Measurements from ENCODE around the gene DAB2IP. TPM values are rescaled to one million over a fixed set of nuclear protein-coding genes. Genes with fewer than 3 reads are reported as not detected.

The DAB2IP gene
- polyA plus RNA-seq, 1 donor (not counting 4 experiments of a cell fraction or from before 2014, with no cell fraction given) = 28.6 TPM

DNA sequence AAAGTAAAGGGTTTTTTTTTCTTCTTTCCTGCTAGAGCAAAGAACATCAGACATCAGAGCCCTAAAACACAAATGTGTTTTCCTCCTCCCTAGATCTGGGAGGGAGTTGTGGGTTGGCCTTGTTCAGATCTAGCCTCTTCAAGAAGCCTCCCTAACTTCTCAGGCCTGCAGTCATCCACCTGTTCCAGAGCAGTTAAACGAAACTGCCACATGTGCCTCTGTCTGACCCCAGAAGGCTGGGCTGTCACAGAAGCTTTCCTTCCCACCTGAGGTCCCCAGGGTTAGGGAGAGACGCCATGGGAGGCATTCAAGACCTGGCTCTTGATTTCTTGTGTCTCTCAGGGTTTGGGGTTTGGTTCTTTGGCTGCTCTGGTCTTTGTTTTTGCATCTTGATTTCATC is 87.0 kb downstream of the DAB2IP start:
- H3K27me3 ChIP-seq (ENCODE audit: control insufficient read depth, extremely low read depth, insufficient read depth, low read length) = no peaks in the 10 kb centered on the region
- H3K9me3 ChIP-seq (ENCODE audit: control insufficient read depth, low read depth, low read length) = no peaks in the 10 kb centered on the region
- FAIRE-seq = no peak
- H3K79me2 ChIP-seq (ENCODE audit: control insufficient read depth, insufficient read depth, low read length) = peaks cover 70% of the 10 kb centered on the region
- no peak overlapping the region for H3K27ac ChIP-seq (ENCODE audit: control insufficient read depth, insufficient read depth, low read length)
- H3K4me1 ChIP-seq (ENCODE audit: control insufficient read depth, extremely low read depth, insufficient read depth, low read length) = peaks cover 35% of the 10 kb centered on the region
- DNase-seq (ENCODE audit: low read depth, low spot score) = no peak
- TF ChIP-seq EZH2 (IDR thresholded peaks at IDR 0.05; ENCODE audit: low read length) = no peak
- TF ChIP-seq, protein P1, sequence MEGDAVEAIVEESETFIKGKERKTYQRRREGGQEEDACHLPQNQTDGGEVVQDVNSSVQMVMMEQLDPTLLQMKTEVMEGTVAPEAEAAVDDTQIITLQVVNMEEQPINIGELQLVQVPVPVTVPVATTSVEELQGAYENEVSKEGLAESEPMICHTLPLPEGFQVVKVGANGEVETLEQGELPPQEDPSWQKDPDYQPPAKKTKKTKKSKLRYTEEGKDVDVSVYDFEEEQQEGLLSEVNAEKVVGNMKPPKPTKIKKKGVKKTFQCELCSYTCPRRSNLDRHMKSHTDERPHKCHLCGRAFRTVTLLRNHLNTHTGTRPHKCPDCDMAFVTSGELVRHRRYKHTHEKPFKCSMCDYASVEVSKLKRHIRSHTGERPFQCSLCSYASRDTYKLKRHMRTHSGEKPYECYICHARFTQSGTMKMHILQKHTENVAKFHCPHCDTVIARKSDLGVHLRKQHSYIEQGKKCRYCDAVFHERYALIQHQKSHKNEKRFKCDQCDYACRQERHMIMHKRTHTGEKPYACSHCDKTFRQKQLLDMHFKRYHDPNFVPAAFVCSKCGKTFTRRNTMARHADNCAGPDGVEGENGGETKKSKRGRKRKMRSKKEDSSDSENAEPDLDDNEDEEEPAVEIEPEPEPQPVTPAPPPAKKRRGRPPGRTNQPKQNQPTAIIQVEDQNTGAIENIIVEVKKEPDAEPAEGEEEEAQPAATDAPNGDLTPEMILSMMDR (optimal IDR thresholded peaks at IDR 0.05 in 1 of 3, IDR thresholded peaks at IDR 0.05 in 1 of 3, conservative IDR thresholded peaks at IDR 0.05 in 1 of 3; ENCODE audit: extremely low read depth in 1 of 3, insufficient read depth in 2 of 3, low read length in 3 of 3) = no peak
- H2AFZ ChIP-seq (ENCODE audit: control insufficient read depth, low read length) = no peak overlapping the region
- H3K4me2 ChIP-seq (ENCODE audit: control insufficient read depth, extremely low read depth, insufficient read depth, low read depth, low read length) = no peak overlapping the region
- H3K9ac ChIP-seq (ENCODE audit: control insufficient read depth, extremely low read depth, insufficient read depth, low read length) = no peak overlapping the region
- peaks cover 0 to 9% of the 10 kb centered on the region in 2 experiments for H3K36me3 ChIP-seq (ENCODE audit: control insufficient read depth in 2 of 2, extremely low read depth in 1 of 2, insufficient read depth in 2 of 2, low read length in 2 of 2)
- peaks cover 2% of the 10 kb centered on the region for H3K9me1 ChIP-seq (ENCODE audit: control insufficient read depth, extremely low read depth, insufficient read depth, low read length)
- H4K20me1 ChIP-seq (ENCODE audit: control insufficient read depth, extremely low read depth, insufficient read depth, low read length) = peaks cover 15% of the 10 kb centered on the region
- dilution Hi-C loops (cut with MboI; ENCODE audit: extremely low pct_ligation_motif_present, low sequenced_read_pairs) = no loop called here
- H3K4me3 ChIP-seq (ENCODE audit: control insufficient read depth in 2 of 3, extremely low read depth in 1 of 3, insufficient read depth in 2 of 3, low read depth in 1 of 3, low read length in 3 of 3) = no peak overlapping the region

DNA sequence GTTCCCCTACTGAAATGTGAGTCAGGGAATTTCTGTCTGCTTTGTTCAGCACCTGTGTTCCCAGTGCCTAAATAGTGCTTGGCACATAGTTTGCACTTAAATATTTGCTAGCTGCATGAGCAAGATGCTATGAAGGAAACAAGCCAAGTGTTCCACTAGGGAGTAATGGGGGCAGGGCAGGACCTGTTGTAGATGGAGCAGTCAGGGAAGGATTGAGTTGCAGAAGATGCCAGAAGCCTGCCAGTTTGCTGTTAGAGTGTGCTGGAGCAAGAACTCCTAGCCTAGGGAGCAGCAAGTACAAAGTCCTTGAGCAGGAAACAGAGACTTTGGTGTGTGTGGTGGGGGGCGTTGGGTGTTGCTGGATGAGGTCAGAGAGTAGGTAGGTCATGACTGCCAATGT is 87.5 kb downstream of the DAB2IP start:
- Histone ChIP-seq H3K27me3 (ENCODE audit: control insufficient read depth, extremely low read depth, insufficient read depth, low read length) (no peaks in the 10 kb centered on the region), H3K4me2 (ENCODE audit: control insufficient read depth, extremely low read depth, insufficient read depth, low read depth, low read length) (no peak overlapping the region), H3K27ac (ENCODE audit: control insufficient read depth, insufficient read depth, low read length) (no peak overlapping the region), H3K9me3 (ENCODE audit: control insufficient read depth, low read depth, low read length) (no peaks in the 10 kb centered on the region), H3K36me3 (ENCODE audit: control insufficient read depth in 2 of 2, extremely low read depth in 1 of 2, insufficient read depth in 2 of 2, low read length in 2 of 2) (peaks cover 0 to 9% of the 10 kb centered on the region in 2 experiments), H2AFZ (ENCODE audit: control insufficient read depth, low read length) (no peak overlapping the region), H3K4me3 (ENCODE audit: control insufficient read depth in 2 of 3, extremely low read depth in 1 of 3, insufficient read depth in 2 of 3, low read depth in 1 of 3, low read length in 3 of 3) (no peak overlapping the region), H3K4me1 (ENCODE audit: control insufficient read depth, extremely low read depth, insufficient read depth, low read length) (peaks cover 35% of the 10 kb centered on the region), H3K79me2 (ENCODE audit: control insufficient read depth, insufficient read depth, low read length) (peaks cover 69% of the 10 kb centered on the region), H3K9ac (ENCODE audit: control insufficient read depth, extremely low read depth, insufficient read depth, low read length) (no peak overlapping the region), H3K9me1 (ENCODE audit: control insufficient read depth, extremely low read depth, insufficient read depth, low read length) (peaks cover 2% of the 10 kb centered on the region), H4K20me1 (ENCODE audit: control insufficient read depth, extremely low read depth, insufficient read depth, low read length) (peaks cover 15% of the 10 kb centered on the region)
- TF ChIP-seq, protein P1 (optimal IDR thresholded peaks at IDR 0.05 in 1 of 3, IDR thresholded peaks at IDR 0.05 in 1 of 3, conservative IDR thresholded peaks at IDR 0.05 in 1 of 3; ENCODE audit: extremely low read depth in 1 of 3, insufficient read depth in 2 of 3, low read length in 3 of 3) = no peak
- no peak for TF ChIP-seq EZH2 (IDR thresholded peaks at IDR 0.05; ENCODE audit: low read length)
- FAIRE-seq (no peak), DNase-seq (ENCODE audit: low read depth, low spot score) (no peak)
- dilution Hi-C loops (cut with MboI; ENCODE audit: extremely low pct_ligation_motif_present, low sequenced_read_pairs) = no loop called here
